GM21423 (cell line): Measurements from ENCODE around the gene DESI1.
"Not testable (repeated sequence)": the region's sequence is repeated elsewhere in the genome, so short reads cannot be mapped to it uniquely, and the experiment has no call there.

ENCODE experiments used
- ATAC-seq: cut with Tn5 transposase; IDR thresholded peaks from one replicate; pipeline ENCODE4 v1.9.1; 2021; ENCODE audit warnings: mild to moderate bottlenecking, moderate library complexity; ENCODE audit not compliant: unreplicated experiment

Gene DESI1

DNA sequence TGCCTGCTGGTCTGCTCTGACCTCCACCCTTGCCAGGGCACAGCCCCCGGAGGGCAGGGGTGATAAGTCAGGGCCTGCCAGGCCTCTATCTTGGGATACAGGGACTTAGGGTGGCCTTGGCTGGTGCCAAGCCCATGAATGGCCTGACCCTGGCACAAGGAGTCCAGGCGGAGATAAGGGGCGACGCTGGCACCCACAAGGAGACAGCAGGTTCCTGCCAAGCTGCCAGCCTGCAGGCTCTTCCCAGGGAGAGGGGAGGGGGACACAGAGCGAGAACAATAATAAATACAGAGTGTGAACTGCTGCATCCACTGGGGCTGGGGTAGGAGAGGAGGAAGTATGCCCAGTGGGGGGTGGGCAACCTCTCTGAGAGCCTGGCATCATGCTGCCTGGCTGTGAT lies 59.1 kb downstream of the DESI1 start:
- no peak for ATAC-seq

DNA sequence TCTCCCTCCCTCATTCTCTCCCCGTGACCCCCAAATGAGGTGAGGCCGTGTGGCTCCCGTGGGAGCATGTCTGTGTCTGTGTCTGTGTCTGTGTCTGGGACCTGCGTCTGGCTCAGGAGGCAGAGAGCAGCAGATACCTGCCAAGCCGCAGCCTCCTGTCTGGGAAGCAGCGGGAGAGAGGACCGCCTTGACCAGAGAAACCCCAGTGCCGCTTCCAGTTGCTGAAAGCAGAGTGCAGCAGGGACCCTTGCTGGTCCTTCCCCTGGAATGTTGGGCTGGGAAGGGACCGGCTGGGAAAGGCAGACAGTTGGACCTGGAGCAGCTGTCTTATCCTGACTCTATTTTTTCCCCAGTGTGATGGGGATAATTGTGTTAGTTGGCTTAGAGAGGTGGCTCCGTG lies 59.5 kb downstream of the DESI1 start:
- ATAC-seq = no peak

DNA sequence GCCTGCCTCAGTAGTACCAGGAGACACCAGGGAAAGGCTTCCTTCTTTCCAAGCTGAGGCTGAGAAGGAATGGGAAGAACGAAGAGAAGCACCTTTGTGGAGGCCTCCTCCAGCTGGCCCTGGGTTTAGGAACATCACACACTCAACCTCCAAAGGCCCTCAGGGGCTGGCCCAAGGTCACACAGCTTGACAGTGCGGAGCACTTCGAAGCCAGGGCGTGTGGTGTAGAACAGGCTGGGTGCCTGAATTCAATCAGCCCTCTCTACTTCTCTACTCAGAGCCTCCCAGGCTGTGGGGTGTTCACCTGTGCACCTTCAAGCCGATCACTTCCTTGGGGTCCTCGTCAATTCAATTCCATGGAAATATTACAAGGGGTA lies 60.8 kb downstream of the DESI1 start:
- no peak for ATAC-seq

DNA sequence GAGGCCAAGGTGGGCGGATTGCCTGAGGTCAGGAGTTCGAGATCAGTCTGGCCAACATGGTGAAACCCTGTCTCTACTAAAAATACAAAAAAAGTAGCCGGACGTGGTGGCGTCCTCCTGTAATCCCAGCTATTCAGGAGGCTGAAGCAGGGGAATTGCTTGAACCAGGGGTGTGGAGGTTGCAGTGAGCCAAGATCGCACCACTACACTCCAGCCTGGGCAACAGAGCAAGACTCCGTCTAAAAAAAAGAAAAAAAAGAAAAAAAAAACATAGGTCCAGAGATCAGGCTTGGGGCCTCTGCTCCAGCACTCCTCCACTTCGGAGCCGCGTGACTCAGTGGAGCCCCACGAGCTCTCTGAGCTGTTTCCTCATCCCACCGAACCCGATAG lies 62.6 kb downstream of the DESI1 start:
- not testable (repeated sequence) for ATAC-seq

- no peak for ATAC-seq
Observed at GRCh38 chr22:41557401-41558240, 63.2 kb downstream of the DESI1 start.

GRCh38 chr22:41556561-41556960 lies 64.3 kb downstream of the DESI1 start:
- no peak for ATAC-seq

DNA sequence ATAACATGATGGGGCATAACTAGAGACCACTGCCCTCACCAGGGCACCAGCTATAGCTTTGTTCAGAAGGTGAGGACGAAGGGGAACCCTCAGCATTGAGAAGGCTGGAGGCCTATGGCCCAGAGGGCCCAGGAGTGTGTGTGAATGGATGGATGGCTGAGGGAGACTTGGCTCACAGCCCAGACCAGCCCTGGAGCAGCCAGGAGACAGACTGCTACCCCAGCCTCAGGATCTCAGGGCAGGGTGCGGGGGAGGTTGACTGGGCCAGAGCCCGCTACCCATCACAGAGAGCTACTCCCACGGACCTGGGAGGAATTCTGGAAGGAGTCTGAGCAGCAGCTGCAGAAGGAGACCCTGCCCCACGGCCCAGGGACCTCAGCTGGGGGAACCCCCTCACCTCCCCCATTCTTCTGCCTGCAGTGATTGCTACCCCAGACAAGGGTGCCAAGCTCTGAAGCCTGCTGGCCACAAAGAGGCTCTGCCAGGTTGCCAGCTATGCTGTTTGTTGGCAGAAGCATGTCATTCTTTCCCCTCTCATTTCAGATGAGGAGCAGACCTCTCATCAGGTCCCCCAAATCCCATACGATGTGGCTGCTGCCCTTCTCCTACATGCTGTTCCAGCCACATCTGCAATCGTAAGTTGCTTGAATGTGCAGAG lies 65.4 kb downstream of the DESI1 start:
- no peak for ATAC-seq

- no peak for ATAC-seq
Observed at GRCh38 chr22:41551877-41552582, 68.8 kb downstream of the DESI1 start.

GRCh38 chr22:41550952-41551491 lies 69.8 kb downstream of the DESI1 start:
- no peak for ATAC-seq

DNA sequence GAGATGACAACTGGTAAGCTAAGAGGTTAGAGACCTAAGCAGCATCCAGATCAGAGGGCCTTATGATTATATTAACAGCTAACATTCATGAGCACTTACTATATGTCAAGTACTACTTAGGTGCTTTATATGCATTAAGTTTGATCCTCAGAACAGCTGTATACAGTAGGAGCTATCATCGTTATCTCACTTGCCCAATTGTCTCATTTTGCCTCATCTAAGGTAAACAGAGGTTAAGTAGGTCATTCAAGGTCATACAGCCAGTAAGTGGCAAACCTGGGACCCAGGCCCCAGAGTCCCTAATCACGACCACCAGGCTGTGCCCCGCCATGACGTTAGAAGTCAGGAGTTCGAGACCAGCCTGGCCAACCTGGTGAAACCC lies 72.0 kb downstream of the DESI1 start:
- no peak for ATAC-seq
